Liver (tissue), 9 donors: ENCODE measurements around the gene MAPK6. TPM values are rescaled to one million over a fixed set of nuclear protein-coding genes. Genes with fewer than 3 reads are reported as not detected.

ENCODE experiments used
- DNase-seq: peaks from one replicate; pipeline ENCODE4 v3.0.0-alpha.2; 2017; ENCODE audit warnings: low spot score
- H3K27ac ChIP-seq, 2 donors: one replicate each; pipeline ENCODE4 v1.7.0; 2013; ENCODE audit warnings: inconsistent platforms in 2 of 2, low read length in 2 of 2, control low read depth in 1 of 2, low read depth in 1 of 2, mild to moderate bottlenecking in 1 of 2
- H3K27me3 ChIP-seq, 4 donors: one replicate each; pipeline versions ENCODE4 v1.6.1 to v1.7.0; 2013; ENCODE audit warnings: low read length in 3 of 4, inconsistent platforms in 1 of 4, mild to moderate bottlenecking in 1 of 4, moderate library complexity in 1 of 4; ENCODE audit not compliant: control insufficient read depth in 4 of 4, insufficient read depth in 4 of 4
- H3K36me3 ChIP-seq, 4 donors: one replicate each; pipeline versions ENCODE4 v1.6.1 to v1.7.0; 2013; ENCODE audit warnings: low read length in 3 of 4, mild to moderate bottlenecking in 3 of 4, low read depth in 1 of 4, moderate library complexity in 1 of 4; ENCODE audit not compliant: control insufficient read depth in 4 of 4, insufficient read depth in 3 of 4
- H3K4me1 ChIP-seq, 4 donors: one replicate each; pipeline versions ENCODE4 v1.6.1 to v1.7.0; 2013; ENCODE audit warnings: low read length in 3 of 4, mild to moderate bottlenecking in 3 of 4, moderate library complexity in 1 of 4; ENCODE audit not compliant: control insufficient read depth in 4 of 4, insufficient read depth in 4 of 4
- H3K4me3 ChIP-seq, 3 donors: one replicate each; pipeline versions ENCODE4 v1.6.1 to v1.7.0; 2013; ENCODE audit warnings: low read length in 3 of 3, control low read depth in 1 of 3, low read depth in 1 of 3, mild to moderate bottlenecking in 1 of 3
- H3K9ac ChIP-seq, 2 donors: one replicate each; pipeline ENCODE4 v1.7.0; 2013; ENCODE audit warnings: low read length in 2 of 2, mild to moderate bottlenecking in 2 of 2, moderate library complexity in 2 of 2, control low read depth in 1 of 2, low read depth in 1 of 2
- H3K9me3 ChIP-seq, 4 donors: one replicate each; pipeline versions ENCODE4 v1.6.1 to v1.7.0; 2013; ENCODE audit warnings: low read length in 3 of 4; ENCODE audit not compliant: control insufficient read depth in 4 of 4
- CTCF ChIP-seq: fragments of 150-350 bp; IDR thresholded peaks from 2 replicates; pipeline ENCODE4 v1.5.1; 2017; ENCODE audit warnings: improper control_type of control experiment, low read depth, low read length; ENCODE audit not compliant: missing input control
- EGR1 ChIP-seq, 2 donors: IDR thresholded peaks; 2 replicates each; pipeline ENCODE4 v1.6.1; 2016 to 2018; ENCODE audit warnings: antibody characterized with exemption in 2 of 2, low read depth in 2 of 2
- FOXA1 ChIP-seq: IDR thresholded peaks from 2 replicates; pipeline ENCODE4 v1.6.1; 2016; ENCODE audit warnings: antibody characterized with exemption
- FOXA2 ChIP-seq: IDR thresholded peaks from 2 replicates; pipeline ENCODE4 v1.6.1; 2016; ENCODE audit warnings: antibody characterized with exemption
- GABPA ChIP-seq, 2 donors: IDR thresholded peaks in 1 of 2; conservative IDR thresholded peaks in 1 of 2; 2 replicates each; pipeline ENCODE4 v1.6.1; 2016; ENCODE audit warnings: antibody characterized with exemption in 2 of 2, mild to moderate bottlenecking in 1 of 2, moderate library complexity in 1 of 2
- HNF4A ChIP-seq, 2 donors: conservative IDR thresholded peaks; 2 replicates each; pipeline ENCODE4 v1.6.1; 2016; ENCODE audit warnings: antibody characterized with exemption in 2 of 2, mild to moderate bottlenecking in 2 of 2
- HNF4G ChIP-seq: IDR thresholded peaks from 2 replicates; pipeline ENCODE4 v1.6.1; 2016; ENCODE audit warnings: antibody characterized with exemption
- JUND ChIP-seq, 2 donors: IDR thresholded peaks; 2 replicates each; pipeline ENCODE4 v1.6.1; 2016; ENCODE audit warnings: antibody characterized with exemption in 2 of 2
- NR2F2 ChIP-seq: IDR thresholded peaks from 2 replicates; pipeline ENCODE4 v1.6.1; 2016; ENCODE audit warnings: antibody characterized with exemption
- RAD21 ChIP-seq, 2 donors: IDR thresholded peaks; 2 replicates each; pipeline ENCODE4 v1.6.1; 2016; ENCODE audit warnings: antibody characterized with exemption in 2 of 2, mild to moderate bottlenecking in 2 of 2
- RXRA ChIP-seq, 2 donors: IDR thresholded peaks; 2 replicates each; pipeline ENCODE4 v1.6.1; 2017 to 2018; ENCODE audit warnings: antibody characterized with exemption in 2 of 2, mild to moderate bottlenecking in 1 of 2
- SP1 ChIP-seq: IDR thresholded peaks from 2 replicates; pipeline ENCODE4 v1.6.1; 2018; ENCODE audit warnings: antibody characterized with exemption, mild to moderate bottlenecking
- TAF1 ChIP-seq: conservative IDR thresholded peaks from 2 replicates; pipeline ENCODE4 v1.6.1; 2016; ENCODE audit warnings: antibody characterized with exemption, mild to moderate bottlenecking
- YY1 ChIP-seq: IDR thresholded peaks from 2 replicates; pipeline ENCODE4 v1.6.1; 2016; ENCODE audit warnings: antibody characterized with exemption, mild to moderate bottlenecking
- WGBS: extraction: QIAGEN DNeasy Blood & Tissue Kit; methylation state at CpG from one replicate; pipeline ENCODE4 v1.1.7; 2013; 5-methylcytosine and 5-hydroxymethylcytosine counted together
- polyA plus RNA-seq, 2 donors: library from polyadenylated mRNA; stranded (reverse) in 1 of 2; unstranded in 1 of 2; fragments of 200-250 nt in 1 of 2; fragments of >200 nt in 1 of 2; fragmentation: Nextera tagmentation in 1 of 2; extraction: Ambion mirVana in 1 of 2; gene quantifications; one replicate each; pipeline versions ENCODE4 v1.2.1 to v1.2.3, GENCODE V29; 2013 to 2015
- total RNA-seq, 2 donors: library from RNA; depleted of rRNA; stranded (reverse); fragments of >200 nt; gene quantifications; one replicate each; pipeline ENCODE4 v1.2.3, GENCODE V29; 2014
- TF ChIP-seq, protein P1 (sequence below): IDR thresholded peaks from 2 replicates; pipeline ENCODE4 v1.6.1; 2016; ENCODE audit warnings: antibody characterized with exemption, mild to moderate bottlenecking
- TF ChIP-seq, protein P2 (sequence below): IDR thresholded peaks from 2 replicates; pipeline ENCODE4 v1.6.1; 2016; ENCODE audit warnings: antibody characterized with exemption
- donor health status: healthy.
- donor health status: healthy.
- donor health status: healthy.
- donor health status: healthy.
- donor health status: healthy.

MAPK6 gene
- total and polyA plus RNA-seq, 4 donors: 9.7 to 47.8 (median 32.1) TPM

GRCh38 chr15:52010633-52011595 is 8.1 kb upstream of the MAPK6 start:
- H3K36me3 ChIP-seq: no peaks in the 10 kb centered on the region
- no peak overlapping the region for H3K9ac ChIP-seq
- no peaks in the 10 kb centered on the region for H3K27me3 ChIP-seq
- 92% methylated on average over 14 of the region's 14 CpGs for WGBS
- peaks cover 0 to 6% (median 0%) of the 10 kb centered on the region in 4 donors for H3K4me1 ChIP-seq
- no peak overlapping the region for H3K27ac ChIP-seq
- DNase-seq: no peak
- TF ChIP-seq FOXA2: no peak
- TF ChIP-seq, protein P1, sequence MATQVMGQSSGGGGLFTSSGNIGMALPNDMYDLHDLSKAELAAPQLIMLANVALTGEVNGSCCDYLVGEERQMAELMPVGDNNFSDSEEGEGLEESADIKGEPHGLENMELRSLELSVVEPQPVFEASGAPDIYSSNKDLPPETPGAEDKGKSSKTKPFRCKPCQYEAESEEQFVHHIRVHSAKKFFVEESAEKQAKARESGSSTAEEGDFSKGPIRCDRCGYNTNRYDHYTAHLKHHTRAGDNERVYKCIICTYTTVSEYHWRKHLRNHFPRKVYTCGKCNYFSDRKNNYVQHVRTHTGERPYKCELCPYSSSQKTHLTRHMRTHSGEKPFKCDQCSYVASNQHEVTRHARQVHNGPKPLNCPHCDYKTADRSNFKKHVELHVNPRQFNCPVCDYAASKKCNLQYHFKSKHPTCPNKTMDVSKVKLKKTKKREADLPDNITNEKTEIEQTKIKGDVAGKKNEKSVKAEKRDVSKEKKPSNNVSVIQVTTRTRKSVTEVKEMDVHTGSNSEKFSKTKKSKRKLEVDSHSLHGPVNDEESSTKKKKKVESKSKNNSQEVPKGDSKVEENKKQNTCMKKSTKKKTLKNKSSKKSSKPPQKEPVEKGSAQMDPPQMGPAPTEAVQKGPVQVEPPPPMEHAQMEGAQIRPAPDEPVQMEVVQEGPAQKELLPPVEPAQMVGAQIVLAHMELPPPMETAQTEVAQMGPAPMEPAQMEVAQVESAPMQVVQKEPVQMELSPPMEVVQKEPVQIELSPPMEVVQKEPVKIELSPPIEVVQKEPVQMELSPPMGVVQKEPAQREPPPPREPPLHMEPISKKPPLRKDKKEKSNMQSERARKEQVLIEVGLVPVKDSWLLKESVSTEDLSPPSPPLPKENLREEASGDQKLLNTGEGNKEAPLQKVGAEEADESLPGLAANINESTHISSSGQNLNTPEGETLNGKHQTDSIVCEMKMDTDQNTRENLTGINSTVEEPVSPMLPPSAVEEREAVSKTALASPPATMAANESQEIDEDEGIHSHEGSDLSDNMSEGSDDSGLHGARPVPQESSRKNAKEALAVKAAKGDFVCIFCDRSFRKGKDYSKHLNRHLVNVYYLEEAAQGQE: no peak
- no peak for TF ChIP-seq SP1
- no peak for TF ChIP-seq TAF1
- TF ChIP-seq RXRA (IDR thresholded peaks at IDR 0.05): no peak
- TF ChIP-seq RAD21 (IDR thresholded peaks at IDR 0.05): no peak
- TF ChIP-seq HNF4A (conservative IDR thresholded peaks at IDR 0.05): no peak
- TF ChIP-seq HNF4G: no peak
- TF ChIP-seq YY1: no peak
- TF ChIP-seq EGR1 (IDR thresholded peaks at IDR 0.05; ENCODE audit: low read depth in 2 of 2): no peak
- no peak for TF ChIP-seq FOXA1
- TF ChIP-seq JUND (IDR thresholded peaks at IDR 0.05): no peak
- TF ChIP-seq, protein P2, sequence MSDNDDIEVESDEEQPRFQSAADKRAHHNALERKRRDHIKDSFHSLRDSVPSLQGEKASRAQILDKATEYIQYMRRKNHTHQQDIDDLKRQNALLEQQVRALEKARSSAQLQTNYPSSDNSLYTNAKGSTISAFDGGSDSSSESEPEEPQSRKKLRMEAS: no peak
- TF ChIP-seq NR2F2: no peak
- TF ChIP-seq CTCF: no peak
- H3K9me3 ChIP-seq: no peaks in the 10 kb centered on the region
- no peak overlapping the region for H3K4me3 ChIP-seq

DNA sequence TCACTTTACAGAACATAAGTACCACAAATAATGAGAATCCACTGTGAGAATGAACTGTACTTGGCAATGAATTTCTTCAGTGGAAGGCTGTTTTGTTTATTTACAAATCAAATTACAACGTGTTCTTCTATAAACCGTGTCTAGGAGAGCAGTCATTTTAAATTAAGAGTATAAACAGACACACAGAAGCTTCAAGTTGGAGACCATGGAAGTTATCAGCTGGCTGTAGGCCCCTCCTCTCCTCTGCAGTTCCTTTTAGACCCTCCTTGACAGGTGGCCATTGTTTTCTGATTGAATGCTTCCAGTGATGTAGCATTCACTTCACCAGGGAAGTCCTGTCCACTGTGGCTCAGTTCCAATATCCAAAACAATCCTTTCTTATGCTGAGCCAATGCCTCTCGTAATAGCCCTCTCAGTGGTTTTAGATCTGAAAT is 7.3 kb upstream of the MAPK6 start:
- no peak for DNase-seq
- Histone ChIP-seq H3K27ac (no peak overlapping the region), H3K36me3 (no peaks in the 10 kb centered on the region), H3K9me3 (no peaks in the 10 kb centered on the region), H3K9ac (peak overlapping the region in 1 of 2 donors; percentile 19), H3K27me3 (no peaks in the 10 kb centered on the region), H3K4me3 (no peak overlapping the region), H3K4me1 (peaks cover 0 to 6% (median 0%) of the 10 kb centered on the region in 4 donors)
- WGBS: 30% methylated on average over 3 of the region's 3 CpGs
- no peak for TF ChIP-seq GABPA (IDR thresholded peaks at IDR 0.05 in 1 of 2, conservative IDR thresholded peaks at IDR 0.05 in 1 of 2)
- no peak for TF ChIP-seq RAD21 (IDR thresholded peaks at IDR 0.05)
- no peak for TF ChIP-seq NR2F2
